BLaER1 treated with 17β-estradiol and CSF1 and Interleukin-3, amounts not matched to agents 10 nM and 100 nM (cell line): ENCODE data around the gene CEP104.
A peak's percentile ranks its signal among the peaks of the same experiment; 100 is the strongest.

ENCODE experiments used
- H3K27ac ChIP-seq, 11 experiments: shearing (Covaris generic); formaldehyde crosslinking; 2 replicates each; pipeline ENCODE4 v1.8.1; 2022
- H3K27me3 ChIP-seq, 11 experiments: shearing (Covaris generic); formaldehyde crosslinking; 2 replicates each; pipeline ENCODE4 v1.8.1; 2022
- H3K36me3 ChIP-seq, 11 experiments: shearing (Covaris generic); formaldehyde crosslinking; 2 replicates each; pipeline ENCODE4 v1.8.1; 2022
- H3K4me1 ChIP-seq, 10 experiments: shearing (Covaris generic); formaldehyde crosslinking; 2 replicates each; pipeline ENCODE4 v1.8.1; 2022
- H3K4me2 ChIP-seq, 11 experiments: shearing (Covaris generic); formaldehyde crosslinking; 2 replicates each; pipeline ENCODE4 v1.8.1; 2022
- H3K4me3 ChIP-seq, 10 experiments: shearing (Covaris generic); formaldehyde crosslinking; 2 replicates each; pipeline ENCODE4 v1.8.1; 2022
- H3K9ac ChIP-seq, 11 experiments: shearing (Covaris generic); formaldehyde crosslinking; 2 replicates each; pipeline ENCODE4 v1.8.1; 2022
- H3K9me3 ChIP-seq, 11 experiments: shearing (Covaris generic); formaldehyde crosslinking; replicated peaks in 1 of 11; 2 replicates each; pipeline ENCODE4 v1.8.1; 2022
- H4K20me1 ChIP-seq, 11 experiments: shearing (Covaris generic); formaldehyde crosslinking; 2 replicates each; pipeline ENCODE4 v1.8.1; 2022
- Cebpa-rat ChIP-seq, 11 experiments: shearing (Covaris generic); IDR thresholded peaks; 2 replicates each; pipeline ENCODE4 v1.8.1; 2022

CEP104 gene

GRCh38 chr1:3890389-3891328 lies 33.6 kb upstream of the CEP104 start:
- peak overlapping the region in 5 of 10 experiments; percentile 10 to 47 (median 36); a peak in 6 of 20 replicates for H3K4me3 ChIP-seq
- peaks cover 29 to 38% (median 33%) of the 10 kb centered on the region in 10 experiments for H3K4me1 ChIP-seq
- peak overlapping the region in 6 of 11 experiments; percentile 8 to 56 (median 30); a peak in 7 of 22 replicates for H3K9ac ChIP-seq
- H4K20me1 ChIP-seq: peaks cover 46 to 95% (median 77%) of the 10 kb centered on the region in 11 experiments
- peak overlapping the region; percentile 24 to 97 (median 79) for H3K4me2 ChIP-seq
- H3K27me3 ChIP-seq: no peaks in the 10 kb centered on the region
- TF ChIP-seq Cebpa-rat (IDR thresholded peaks at IDR 0.05): no peak
- no peaks in the 10 kb centered on the region for H3K9me3 ChIP-seq
- H3K36me3 ChIP-seq: peaks cover 66 to 85% (median 69%) of the 10 kb centered on the region in 11 experiments
- peak overlapping the region in 5 of 11 experiments; percentile 2 to 29 (median 14); a peak in 5 of 22 replicates for H3K27ac ChIP-seq

GRCh38 chr1:3889936-3890335 lies 32.9 kb upstream of the CEP104 start:
- Histone ChIP-seq H3K9ac (no peak overlapping the region), H3K36me3 (peaks cover 62 to 84% (median 68%) of the 10 kb centered on the region in 11 experiments), H3K9me3 (no peaks in the 10 kb centered on the region), H3K27ac (no peak overlapping the region), H3K27me3 (no peaks in the 10 kb centered on the region), H3K4me3 (no peak overlapping the region), H3K4me1 (peaks cover 29 to 38% (median 33%) of the 10 kb centered on the region in 10 experiments), H3K4me2 (peak overlapping the region in 7 of 11 experiments; percentile 69 to 97 (median 84); a peak in 11 of 22 replicates), H4K20me1 (peaks cover 38 to 95% (median 73%) of the 10 kb centered on the region in 11 experiments)
- no peak for TF ChIP-seq Cebpa-rat (IDR thresholded peaks at IDR 0.05)

GRCh38 chr1:3888301-3888700 lies 31.3 kb upstream of the CEP104 start:
- Histone ChIP-seq H3K4me1 (peaks cover 22 to 31% (median 26%) of the 10 kb centered on the region in 10 experiments), H3K27me3 (no peaks in the 10 kb centered on the region), H3K27ac (no peak overlapping the region), H3K4me3 (no peak overlapping the region), H3K9me3 (no peaks in the 10 kb centered on the region), H3K36me3 (peaks cover 68 to 87% (median 79%) of the 10 kb centered on the region in 11 experiments), H4K20me1 (peaks cover 25 to 87% (median 57%) of the 10 kb centered on the region in 11 experiments), H3K4me2 (no peak overlapping the region), H3K9ac (no peak overlapping the region)
- no peak for TF ChIP-seq Cebpa-rat (IDR thresholded peaks at IDR 0.05)

- peaks cover 17 to 75% (median 48%) of the 10 kb centered on the region in 11 experiments for H4K20me1 ChIP-seq
- no peak overlapping the region for H3K9ac ChIP-seq
- no peak overlapping the region for H3K4me3 ChIP-seq
- peaks cover 16 to 22% (median 18%) of the 10 kb centered on the region in 10 experiments for H3K4me1 ChIP-seq
- no peak overlapping the region for H3K27ac ChIP-seq
- no peaks in the 10 kb centered on the region for H3K27me3 ChIP-seq
- no peak for TF ChIP-seq Cebpa-rat (IDR thresholded peaks at IDR 0.05)
- H3K4me2 ChIP-seq: no peak overlapping the region
- H3K9me3 ChIP-seq: no peaks in the 10 kb centered on the region
- H3K36me3 ChIP-seq: peaks cover 62 to 87% (median 76%) of the 10 kb centered on the region in 11 experiments
Measured at GRCh38 chr1:3886691-3887090, 29.7 kb upstream of the CEP104 start.

GRCh38 chr1:3886106-3886670 lies 29.2 kb upstream of the CEP104 start:
- Histone ChIP-seq H4K20me1 (peaks cover 12 to 71% (median 43%) of the 10 kb centered on the region in 11 experiments), H3K4me2 (no peak overlapping the region), H3K9me3 (no peaks in the 10 kb centered on the region), H3K9ac (no peak overlapping the region; a peak in 1 of 22 replicates), H3K27ac (no peak overlapping the region), H3K36me3 (peaks cover 62 to 85% (median 79%) of the 10 kb centered on the region in 11 experiments), H3K4me1 (peaks cover 15 to 20% (median 17%) of the 10 kb centered on the region in 10 experiments), H3K4me3 (no peak overlapping the region), H3K27me3 (no peaks in the 10 kb centered on the region)
- no peak for TF ChIP-seq Cebpa-rat (IDR thresholded peaks at IDR 0.05)

- no peak overlapping the region for H3K4me2 ChIP-seq
- H3K27ac ChIP-seq: no peak overlapping the region
- peaks cover 12 to 21% (median 17%) of the 10 kb centered on the region in 10 experiments for H3K4me1 ChIP-seq
- H3K36me3 ChIP-seq: peaks cover 65 to 86% (median 78%) of the 10 kb centered on the region in 11 experiments
- no peaks in the 10 kb centered on the region for H3K9me3 ChIP-seq
- no peak overlapping the region for H3K9ac ChIP-seq
- no peak for TF ChIP-seq Cebpa-rat (IDR thresholded peaks at IDR 0.05)
- H3K27me3 ChIP-seq: no peaks in the 10 kb centered on the region
- peaks cover 7 to 72% (median 39%) of the 10 kb centered on the region in 11 experiments for H4K20me1 ChIP-seq
- no peak overlapping the region for H3K4me3 ChIP-seq
Measured at GRCh38 chr1:3885611-3886010, 28.6 kb upstream of the CEP104 start.

- Histone ChIP-seq H3K4me3 (no peak overlapping the region), H3K27me3 (no peaks in the 10 kb centered on the region), H3K9ac (no peak overlapping the region), H3K9me3 (peaks cover 0 to 1% (median 0%) of the 10 kb centered on the region in 11 experiments; a peak in 4 of 22 replicates), H3K27ac (no peak overlapping the region), H4K20me1 (peaks cover under 1 to 70% (median 33%) of the 10 kb centered on the region in 11 experiments; a peak in 21 of 22 replicates), H3K36me3 (peaks cover 66 to 86% (median 76%) of the 10 kb centered on the region in 11 experiments), H3K4me2 (no peak overlapping the region), H3K4me1 (peaks cover 6 to 17% (median 13%) of the 10 kb centered on the region in 10 experiments)
- TF ChIP-seq Cebpa-rat (IDR thresholded peaks at IDR 0.05): no peak
Measured at GRCh38 chr1:3884966-3885365, 28.0 kb upstream of the CEP104 start.

GRCh38 chr1:3883194-3883925 lies 26.3 kb upstream of the CEP104 start:
- no peaks in the 10 kb centered on the region for H3K27me3 ChIP-seq
- no peak overlapping the region for H3K9ac ChIP-seq
- H3K36me3 ChIP-seq: peaks cover 67 to 86% (median 76%) of the 10 kb centered on the region in 11 experiments
- no peak overlapping the region for H3K4me2 ChIP-seq
- peaks cover 0 to 55% (median 17%) of the 10 kb centered on the region in 11 experiments; a peak in 15 of 22 replicates for H4K20me1 ChIP-seq
- TF ChIP-seq Cebpa-rat (IDR thresholded peaks at IDR 0.05): no peak
- H3K4me3 ChIP-seq: no peak overlapping the region
- no peak overlapping the region for H3K27ac ChIP-seq
- peaks cover 10 to 17% (median 12%) of the 10 kb centered on the region in 11 experiments for H3K9me3 ChIP-seq
- H3K4me1 ChIP-seq: peaks cover 4 to 15% (median 12%) of the 10 kb centered on the region in 10 experiments; a peak in 18 of 20 replicates
